ENCODE results near the gene NAV3. TPM values are rescaled to one million over a fixed set of nuclear protein-coding genes. Genes with fewer than 3 reads are reported as not detected.

The NAV3 gene
- total and polyA plus RNA-seq, 2 of the 4 experiments (the other 2 are of a cell fraction), result 25.5 to 106 TPM

DNA sequence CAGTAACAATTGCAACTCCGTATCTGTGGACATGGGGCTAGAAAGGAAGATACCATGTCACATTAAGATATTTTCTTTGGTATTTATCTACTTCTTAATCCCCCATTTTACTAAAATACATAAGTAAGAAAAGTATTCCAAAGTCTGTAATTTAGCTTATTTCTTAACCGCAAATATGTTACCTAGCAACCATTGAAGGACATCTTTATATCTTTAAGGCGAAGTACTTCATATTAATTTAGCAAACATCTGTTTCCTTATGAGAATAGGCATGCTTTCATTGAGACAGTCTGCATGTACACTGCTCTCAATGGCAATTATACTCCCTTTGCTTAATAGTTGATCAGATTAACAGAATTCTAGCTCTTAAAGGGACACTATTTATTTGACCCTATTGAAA is 88.8 kb downstream of the NAV3 start:
- Histone ChIP-seq H3K79me1 (ENCODE audit: low read depth in 1 of 2, low read length in 2 of 2) (no peaks in the 10 kb centered on the region), H2BK20ac (ENCODE audit: low read depth, low read length) (no peak overlapping the region), H3K4ac (ENCODE audit: low read depth, low read length) (no peak overlapping the region), H2AFZ (replicated peaks; ENCODE audit: low read length, poor library complexity) (no peak overlapping the region), H3K4me2 (ENCODE audit: low read depth, low read length) (no peak overlapping the region), H2BK15ac (ENCODE audit: low read depth, low read length) (no peak overlapping the region), H3K27ac (ENCODE audit: insufficient read depth, low read length) (no peak overlapping the region), H3K4me1 (ENCODE audit: control insufficient read depth, insufficient read depth, low read length) (no peaks in the 10 kb centered on the region), H4K5ac (ENCODE audit: low read depth, low read length) (no peak overlapping the region), H3K4me3 (ENCODE audit: insufficient read depth, low read depth, low read length) (no peak overlapping the region), H3K9ac (ENCODE audit: low read depth, low read length) (no peak overlapping the region), H3K23ac (ENCODE audit: low read depth, low read length) (no peak overlapping the region), H4K8ac (ENCODE audit: low read depth in 2 of 2, low read length in 2 of 2) (no peak overlapping the region), H2AK5ac (ENCODE audit: low read depth, low read length) (no peak overlapping the region), H2BK5ac (ENCODE audit: low read depth, low read length, poor library complexity, severe bottlenecking) (no peak overlapping the region), H3K9me1 (ENCODE audit: insufficient read depth, low read length) (no peaks in the 10 kb centered on the region; the same call in 1 of the 2 replicates), H4K91ac (ENCODE audit: insufficient read depth, low read depth, low read length) (no peak overlapping the region), H3K27me3 (ENCODE audit: control insufficient read depth, insufficient read depth, low read length) (no peaks in the 10 kb centered on the region; the same call in 1 of the 2 replicates), H3K14ac (replicated peaks; ENCODE audit: low read depth, low read length) (no peak overlapping the region), H4K20me1 (ENCODE audit: insufficient read depth, low read length) (no peaks in the 10 kb centered on the region), H2BK120ac (ENCODE audit: low read depth, low read length) (no peak overlapping the region), H3K18ac (ENCODE audit: low read depth, low read length) (no peak overlapping the region), H3K9me3 (ENCODE audit: control insufficient read depth, insufficient read depth, low read length) (no peaks in the 10 kb centered on the region), H3K56ac (ENCODE audit: extremely low read depth, insufficient read depth, low read length) (no peak overlapping the region), H3K36me3 (ENCODE audit: control insufficient read depth, insufficient read depth, low read length) (no peaks in the 10 kb centered on the region), H2AK9ac (replicated peaks; ENCODE audit: low read depth, low read length, poor library complexity) (no peak overlapping the region)
- intact Hi-C loops (cut with micrococcal nuclease), result no loop called here
- in situ Hi-C loops (cut with MboI; ENCODE audit: low sequenced_read_pairs), result no loop called here
- ChIA-PET POLR2A (ENCODE audit: unreplicated experiment) (no interaction called here), CTCF (no interaction called here)
- no TSS peak for BruUV-seq (replicated peaks)
- DNase-seq, result no peak
- ATAC-seq (ENCODE audit: low read depth), result no peak
- WGBS, 2 experiments (ENCODE audit: extremely low coverage in 2 of 2, insufficient read length in 1 of 2), result no CpG with 5 or more reads among the region's 3 CpGs
- dilution Hi-C loops (cut with HindIII; ENCODE audit: low sequenced_read_pairs, unreplicated experiment), result no loop called here
- TF ChIP-seq MAZ (IDR thresholded peaks at IDR 0.05; ENCODE audit: borderline replicate concordance, low read depth, low read length) (no peak), BHLHE40 (IDR thresholded peaks at IDR 0.05; ENCODE audit: low read depth, low read length) (no peak), SMC3 (IDR thresholded peaks at IDR 0.05; ENCODE audit: low read depth, low read length) (no peak), NFE2L2 (IDR thresholded peaks at IDR 0.05; ENCODE audit: low read depth, low read length) (no peak), RAD21 (IDR thresholded peaks at IDR 0.05; ENCODE audit: low read length) (no peak)

Measured in IMR-90 (cell line).